Suprapubic skin (tissue), 3 donors: ENCODE measurements around the gene NFKBIE.

Source experiments
- POLR2A ChIP-seq, 2 donors: fragments of 450-650 bp; IDR thresholded peaks; one replicate each; pipeline ENCODE4 v1.6.1; 2017; ENCODE audit warnings: antibody characterized with exemption in 2 of 2, mild to moderate bottlenecking in 2 of 2, moderate library complexity in 2 of 2
- TF ChIP-seq, protein P1 (sequence below), 2 donors: fragments of 200-600 bp in 1 of 2; fragments of 450-650 bp in 1 of 2; sonication (generic) in 1 of 2; IDR thresholded peaks; one replicate each; pipeline ENCODE4 v1.5.1; 2016 to 2019; ENCODE audit warnings: antibody characterized with exemption in 2 of 2, mild to moderate bottlenecking in 1 of 2, moderate library complexity in 1 of 2

DNA sequence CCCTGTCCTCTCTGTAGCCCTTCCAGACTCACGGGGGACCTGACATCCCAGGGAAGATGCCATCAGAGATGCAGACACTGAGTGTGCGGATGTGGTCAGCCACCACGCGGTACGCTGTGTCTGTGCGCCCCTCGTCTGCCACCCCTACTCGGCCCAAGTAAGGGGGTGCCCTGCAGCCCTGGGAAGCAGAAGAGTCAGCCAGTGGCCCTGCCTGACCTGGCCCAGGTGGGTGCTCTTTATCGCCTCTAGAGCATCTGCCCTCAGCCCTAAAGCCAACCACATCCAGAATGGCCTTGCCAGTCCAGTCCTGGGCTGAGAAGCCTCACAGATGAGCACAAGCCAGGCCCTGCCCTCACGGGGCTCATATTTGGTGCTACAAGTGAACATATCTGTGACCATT, 41.9 kb upstream of the NFKBIE start:
- TF ChIP-seq, protein P1, sequence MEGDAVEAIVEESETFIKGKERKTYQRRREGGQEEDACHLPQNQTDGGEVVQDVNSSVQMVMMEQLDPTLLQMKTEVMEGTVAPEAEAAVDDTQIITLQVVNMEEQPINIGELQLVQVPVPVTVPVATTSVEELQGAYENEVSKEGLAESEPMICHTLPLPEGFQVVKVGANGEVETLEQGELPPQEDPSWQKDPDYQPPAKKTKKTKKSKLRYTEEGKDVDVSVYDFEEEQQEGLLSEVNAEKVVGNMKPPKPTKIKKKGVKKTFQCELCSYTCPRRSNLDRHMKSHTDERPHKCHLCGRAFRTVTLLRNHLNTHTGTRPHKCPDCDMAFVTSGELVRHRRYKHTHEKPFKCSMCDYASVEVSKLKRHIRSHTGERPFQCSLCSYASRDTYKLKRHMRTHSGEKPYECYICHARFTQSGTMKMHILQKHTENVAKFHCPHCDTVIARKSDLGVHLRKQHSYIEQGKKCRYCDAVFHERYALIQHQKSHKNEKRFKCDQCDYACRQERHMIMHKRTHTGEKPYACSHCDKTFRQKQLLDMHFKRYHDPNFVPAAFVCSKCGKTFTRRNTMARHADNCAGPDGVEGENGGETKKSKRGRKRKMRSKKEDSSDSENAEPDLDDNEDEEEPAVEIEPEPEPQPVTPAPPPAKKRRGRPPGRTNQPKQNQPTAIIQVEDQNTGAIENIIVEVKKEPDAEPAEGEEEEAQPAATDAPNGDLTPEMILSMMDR (IDR thresholded peaks at IDR 0.05) = no peak
- TF ChIP-seq POLR2A (IDR thresholded peaks at IDR 0.05) = no peak
